Measurements from ENCODE around the gene PSG1.
"Not testable (repeated sequence)": the region's sequence is repeated elsewhere in the genome, so short reads cannot be mapped to it uniquely, and the experiment has no call there.

PSG1 gene
- total RNA-seq = 0 reads per million in 4 donors

- DNase-seq = no peak
These were observed at the start of gene PSG1 for GRCh38 chr19:42879613-42880012. Gene PSG1 (minus strand): TSS chr19:42879713. CDS start chr19:42879581, 132 bp downstream.

GRCh38 chr19:42928896-42929295, 49.4 kb upstream of the PSG1 start:
- no peak for DNase-seq

GRCh38 chr19:42926781-42927180, 47.3 kb upstream of the PSG1 start:
- no peak for DNase-seq

GRCh38 chr19:42923106-42923505, 43.6 kb upstream of the PSG1 start:
- peak in 1 of 5 donors; percentile 6 for DNase-seq

GRCh38 chr19:42920971-42921370, 41.5 kb upstream of the PSG1 start:
- DNase-seq = not testable (repeated sequence)

- no peak for DNase-seq
These were observed 40.2 kb upstream of the PSG1 start for GRCh38 chr19:42919757-42920079.

GRCh38 chr19:42919070-42919756, 39.7 kb upstream of the PSG1 start:
- not testable (repeated sequence) for DNase-seq

- DNase-seq = not testable (repeated sequence)
These were observed 39.0 kb upstream of the PSG1 start for GRCh38 chr19:42918377-42919069.

- not testable (repeated sequence) for DNase-seq
These were observed 38.1 kb upstream of the PSG1 start, which contains the start of gene PSG6 for GRCh38 chr19:42917634-42918033. Gene PSG6 (minus strand): TSS chr19:42917894. CDS start chr19:42917792, 102 bp downstream.

- DNase-seq = not testable (repeated sequence)
These were observed 37.4 kb upstream of the PSG1 start for GRCh38 chr19:42916931-42917330.

- not testable (repeated sequence) for DNase-seq
These were observed 34.0 kb upstream of the PSG1 start for GRCh38 chr19:42913516-42913915.

GRCh38 chr19:42912941-42913340, 33.4 kb upstream of the PSG1 start:
- DNase-seq = not testable (repeated sequence)

GRCh38 chr19:42911731-42912130, 32.2 kb upstream of the PSG1 start:
- DNase-seq = not testable (repeated sequence)

GRCh38 chr19:42906162-42906561, 26.6 kb upstream of the PSG1 start:
- not testable (repeated sequence) for DNase-seq

GRCh38 chr19:42900561-42900960, 21.0 kb upstream of the PSG1 start:
- not testable (repeated sequence) for DNase-seq

- not testable (repeated sequence) for DNase-seq
These were observed 20.2 kb upstream of the PSG1 start for GRCh38 chr19:42899674-42900073.

GRCh38 chr19:42899110-42899509, 19.6 kb upstream of the PSG1 start:
- not testable (repeated sequence) for DNase-seq

- DNase-seq = not testable (repeated sequence)
These were observed 19.1 kb upstream of the PSG1 start for GRCh38 chr19:42898656-42899055.

GRCh38 chr19:42897729-42898128, 18.2 kb upstream of the PSG1 start:
- DNase-seq = not testable (repeated sequence)

GRCh38 chr19:42890446-42890845, 10.9 kb upstream of the PSG1 start:
- DNase-seq = not testable (repeated sequence)

- not testable (repeated sequence) for DNase-seq
These were observed 8.4 kb upstream of the PSG1 start for GRCh38 chr19:42887876-42888445.

- DNase-seq = not testable (repeated sequence)
These were observed 3.2 kb upstream of the PSG1 start for GRCh38 chr19:42882730-42883129.

- not testable (repeated sequence) for DNase-seq
These were observed 2.5 kb upstream of the PSG1 start for GRCh38 chr19:42882010-42882409.

- not testable (repeated sequence) for DNase-seq
These were observed 1.8 kb upstream of the PSG1 start for GRCh38 chr19:42881279-42881678.

All from T-helper 1 cell (primary cell).